Transverse colon (tissue), 4 donors: ENCODE measurements around the gene SEBOX.

Experiments
- CTCF ChIP-seq, 5 experiments: fragments of 200-600 bp in 3 of 5; fragments of 450-650 bp in 2 of 5; sonication (generic) in 3 of 5; IDR thresholded peaks; 1 replicate in 2 of 5; 2 replicates in 3 of 5; pipeline ENCODE4 v1.5.1; 2016 to 2017; ENCODE audit warnings: antibody characterized with exemption in 5 of 5, inconsistent platforms in 3 of 5, mild to moderate bottlenecking in 2 of 5, moderate library complexity in 1 of 5
- EP300 ChIP-seq: sonication (generic); formaldehyde crosslinking; IDR thresholded peaks from one replicate; pipeline ENCODE4 v1.6.1; 2017; ENCODE audit warnings: antibody characterized with exemption, low read depth
- POLR2A ChIP-seq: fragments of 450-650 bp; IDR thresholded peaks from one replicate; pipeline ENCODE4 v1.6.1; 2016; ENCODE audit warnings: antibody characterized with exemption, mild to moderate bottlenecking, moderate library complexity
- POLR2AphosphoS5 ChIP-seq, 3 donors: sonication (generic); formaldehyde crosslinking; IDR thresholded peaks; one replicate each; pipeline ENCODE4 v1.6.1; 2016; ENCODE audit warnings: antibody characterized with exemption in 3 of 3

- TF ChIP-seq POLR2AphosphoS5 (IDR thresholded peaks at IDR 0.05) (no peak), EP300 (no peak), CTCF (IDR thresholded peaks at IDR 0.05) (no peak), POLR2A (no peak)
Observed at GRCh38 chr17:28397687-28398279, 32.8 kb upstream of the SEBOX start.
